Esophagus (tissue), 2 donors: ENCODE data around the gene METAP1D. TPM values are rescaled to one million over a fixed set of nuclear protein-coding genes. Genes with fewer than 3 reads are reported as not detected.

Experiments
- H3K27ac ChIP-seq, 2 donors: one replicate each; pipeline ENCODE4 v1.5.1; 2013; ENCODE audit warnings: low read depth in 2 of 2, mild to moderate bottlenecking in 2 of 2, inconsistent platforms in 1 of 2, low read length in 1 of 2, moderate library complexity in 1 of 2
- H3K27me3 ChIP-seq, 2 donors: one replicate each; pipeline ENCODE4 v1.6.1; 2013; ENCODE audit warnings: low read length in 2 of 2, control low read depth in 1 of 2, mild to moderate bottlenecking in 1 of 2; ENCODE audit not compliant: insufficient read depth in 2 of 2, control insufficient read depth in 1 of 2
- H3K36me3 ChIP-seq, 2 donors: one replicate each; pipeline ENCODE4 v1.6.1; 2013; ENCODE audit warnings: low read length in 1 of 2; ENCODE audit not compliant: control insufficient read depth in 2 of 2, insufficient read depth in 2 of 2
- H3K4me1 ChIP-seq, 2 donors: one replicate each; pipeline ENCODE4 v1.6.1; 2013; ENCODE audit warnings: low read length in 1 of 2; ENCODE audit not compliant: control insufficient read depth in 2 of 2, insufficient read depth in 2 of 2
- H3K4me3 ChIP-seq, 2 donors: one replicate each; pipeline ENCODE4 v1.5.1; 2013; ENCODE audit warnings: low read length in 2 of 2, mild to moderate bottlenecking in 2 of 2, low read depth in 1 of 2, moderate library complexity in 1 of 2
- H3K9me3 ChIP-seq, 2 donors: one replicate each; pipeline ENCODE4 v1.6.1; 2013; ENCODE audit warnings: mild to moderate bottlenecking in 2 of 2, low read depth in 1 of 2, low read length in 1 of 2, moderate library complexity in 1 of 2; ENCODE audit not compliant: control insufficient read depth in 2 of 2, insufficient read depth in 1 of 2
- WGBS, 2 donors: extraction: QIAGEN DNeasy Blood & Tissue Kit; methylation state at CpG; one replicate each; pipeline ENCODE4 v1.1.7; 2013; 5-methylcytosine and 5-hydroxymethylcytosine counted together
- polyA plus RNA-seq, 2 donors: library from polyadenylated mRNA; stranded (reverse); fragments of 200-250 nt; gene quantifications; one replicate each; pipeline ENCODE4 v1.2.3, GENCODE V29; 2013
- donor health status: healthy with polysubstance abuse.
- donor health status: Bipolar disorder and iron deficiency.

The METAP1D gene
- polyA plus RNA-seq, 2 donors = 2.8 to 5.0 TPM

GRCh38 chr2:172082944-172083627 lies 83.3 kb downstream of the METAP1D start:
- Histone ChIP-seq H3K9me3 (peaks cover 3% of the 10 kb centered on the region in 2 donors), H3K27me3 (peaks cover 3 to 70% of the 10 kb centered on the region in 2 donors), H3K27ac (no peak overlapping the region), H3K4me3 (peak overlapping the region in 1 of 2 donors; percentile 2), H3K36me3 (no peaks in the 10 kb centered on the region), H3K4me1 (peaks cover 15 to 22% of the 10 kb centered on the region in 2 donors)
- WGBS, 2 donors = 10% methylated on average over 42 of the region's 42 CpGs

- WGBS, 2 donors = 17 to 18% methylated on average over 23 of the region's 23 CpGs
- Histone ChIP-seq H3K27ac (no peak overlapping the region), H3K27me3 (peaks cover 3 to 76% of the 10 kb centered on the region in 2 donors), H3K9me3 (peaks cover 3 to 6% of the 10 kb centered on the region in 2 donors), H3K4me1 (peaks cover 15 to 22% of the 10 kb centered on the region in 2 donors), H3K4me3 (peak overlapping the region in 1 of 2 donors; percentile 2), H3K36me3 (no peaks in the 10 kb centered on the region)
Observed at GRCh38 chr2:172083628-172084394, 84.1 kb downstream of the METAP1D start.

- H3K9me3 ChIP-seq = peaks cover 3 to 6% of the 10 kb centered on the region in 2 donors
- no peak overlapping the region for H3K27ac ChIP-seq
- H3K36me3 ChIP-seq = no peaks in the 10 kb centered on the region
- H3K27me3 ChIP-seq = peaks cover 3 to 76% of the 10 kb centered on the region in 2 donors
- 4 to 5% methylated on average over 17 of the region's 17 CpGs for WGBS, 2 donors
- H3K4me1 ChIP-seq = peaks cover 15 to 22% of the 10 kb centered on the region in 2 donors
- H3K4me3 ChIP-seq = peak overlapping the region in 1 of 2 donors; percentile 40
Observed at GRCh38 chr2:172084395-172084644, 84.6 kb downstream of the METAP1D start.

- peaks cover 3 to 76% of the 10 kb centered on the region in 2 donors for H3K27me3 ChIP-seq
- H3K27ac ChIP-seq = no peak overlapping the region
- H3K36me3 ChIP-seq = no peaks in the 10 kb centered on the region
- peaks cover 15 to 22% of the 10 kb centered on the region in 2 donors for H3K4me1 ChIP-seq
- H3K9me3 ChIP-seq = peaks cover 3 to 6% of the 10 kb centered on the region in 2 donors
- H3K4me3 ChIP-seq = peak overlapping the region; percentile 28 to 40
- whole genome bisulfite sequencing, 2 donors = 1% methylated on average over 68 to 76 of the region's 76 CpGs
Observed at GRCh38 chr2:172084645-172085459, 85.1 kb downstream of the METAP1D start.

GRCh38 chr2:172085460-172086159 lies 85.9 kb downstream of the METAP1D start, which contains the start of gene DLX1:
TSS of gene DLX1 (plus strand) at chr2:172085507. CDS start at chr2:172085678, 171 bp downstream.
- H3K36me3 ChIP-seq = no peaks in the 10 kb centered on the region
- peaks cover 3 to 80% of the 10 kb centered on the region in 2 donors for H3K27me3 ChIP-seq
- H3K4me3 ChIP-seq = peak within 1 kb of the TSS; percentile 28 to 40
- peaks cover 15 to 22% of the 10 kb centered on the region in 2 donors for H3K4me1 ChIP-seq
- H3K9me3 ChIP-seq = peaks cover 3 to 6% of the 10 kb centered on the region in 2 donors
- no peak within 1 kb of the TSS for H3K27ac ChIP-seq
- 7% methylated on average over 34 of the region's 34 CpGs for WGBS, 2 donors

GRCh38 chr2:172086241-172087206 lies 86.8 kb downstream of the METAP1D start:
- 6% methylated on average over 54 of the region's 54 CpGs for WGBS, 2 donors
- Histone ChIP-seq H3K4me1 (peaks cover 15 to 22% of the 10 kb centered on the region in 2 donors), H3K4me3 (peak overlapping the region in 1 of 2 donors; percentile 29)

GRCh38 chr2:172087207-172087779 lies 87.5 kb downstream of the METAP1D start:
- Histone ChIP-seq H3K4me3 (peak overlapping the region in 1 of 2 donors; percentile 17), H3K27ac (no peak overlapping the region), H3K9me3 (peaks cover 0 to 6% of the 10 kb centered on the region in 2 donors), H3K27me3 (peaks cover 0 to 74% of the 10 kb centered on the region in 2 donors), H3K36me3 (no peaks in the 10 kb centered on the region), H3K4me1 (peaks cover 15 to 22% of the 10 kb centered on the region in 2 donors)
- 13 to 14% methylated on average over 31 of the region's 31 CpGs for WGBS, 2 donors

More at GRCh38 chr2:172086241-172087206, 86.8 kb downstream of the METAP1D start:
- peaks cover 0 to 75% of the 10 kb centered on the region in 2 donors for H3K27me3 ChIP-seq
- no peaks in the 10 kb centered on the region for H3K36me3 ChIP-seq
- H3K9me3 ChIP-seq = peaks cover 0 to 6% of the 10 kb centered on the region in 2 donors
- no peak overlapping the region for H3K27ac ChIP-seq

- H3K36me3 ChIP-seq = no peaks in the 10 kb centered on the region
- H3K27me3 ChIP-seq = peaks cover 0 to 74% of the 10 kb centered on the region in 2 donors
- no peak overlapping the region for H3K27ac ChIP-seq
- 7 to 12% methylated on average over 23 of the region's 23 CpGs for whole genome bisulfite sequencing, 2 donors
- H3K9me3 ChIP-seq = peaks cover 0 to 3% of the 10 kb centered on the region in 2 donors
- no peak overlapping the region for H3K4me3 ChIP-seq
- H3K4me1 ChIP-seq = peaks cover 15 to 20% of the 10 kb centered on the region in 2 donors
Observed at GRCh38 chr2:172087780-172088244, 88.1 kb downstream of the METAP1D start.
